OCI-LY3 (cell line): ENCODE results near the gene NDC80.

ENCODE experiments used
- CTCF ChIP-seq: fragments of 200-600, 300-600 bp; sonication (generic); IDR thresholded peaks from 2 replicates; pipeline ENCODE4 v1.5.1; 2014; ENCODE audit warnings: antibody characterized with exemption, low read length, low read depth
- EZH2phosphoT487 ChIP-seq: fragments of 200-600 bp; shearing (Covaris generic); IDR thresholded peaks from 2 replicates; pipeline ENCODE4 v1.6.1; 2018; ENCODE audit warnings: antibody characterized with exemption, mixed run types, low read depth

- no peak for TF ChIP-seq CTCF
- no peak for TF ChIP-seq EZH2phosphoT487
Observed at GRCh38 chr18:2602844-2603243, 31.5 kb downstream of the NDC80 start.
